ENCODE results near the gene P2RX7. TPM values are rescaled to one million over a fixed set of nuclear protein-coding genes. Genes with fewer than 3 reads are reported as not detected.
A peak's percentile ranks its signal among the peaks of the same experiment; 100 is the strongest.

P2RX7 gene
- total and polyA plus RNA-seq, 9 of the 15 experiments (the other 6 are each of a cell fraction or from before 2014, with no cell fraction given) = 0.04 to 0.65 (median 0.30) TPM

GRCh38 chr12:121124402-121125109 lies 8.1 kb upstream of the P2RX7 start (continued):
- TF ChIP-seq JUNB (CRISPR knock-in tag; conservative IDR thresholded peaks at IDR 0.05) (no peak), ZNF830 (CRISPR knock-in tag; IDR thresholded peaks at IDR 0.05) (no peak), HMG20A (CRISPR knock-in tag; conservative IDR thresholded peaks at IDR 0.05) (no peak), HSF4 (CRISPR knock-in tag; IDR thresholded peaks at IDR 0.05; ENCODE audit: borderline replicate concordance) (no peak), RBM14 (IDR thresholded peaks at IDR 0.05; ENCODE audit: borderline replicate concordance, insufficient read depth, low read depth, low read length) (no peak), HDAC1 (IDR thresholded peaks at IDR 0.05) (no peak), MXI1 (IDR thresholded peaks at IDR 0.05; ENCODE audit: low read depth, low read length) (no peak), PRPF4 (IDR thresholded peaks at IDR 0.05; ENCODE audit: insufficient read depth, low read depth, low read length, poor library complexity, severe bottlenecking) (no peak), HOMEZ (CRISPR knock-in tag; IDR thresholded peaks at IDR 0.05) (no peak), FOSL1 (tag; conservative IDR thresholded peaks at IDR 0.05) (peak; percentile 92), ZNF586 (CRISPR knock-in tag; conservative IDR thresholded peaks at IDR 0.05) (no peak), TEAD4 (IDR thresholded peaks at IDR 0.05; ENCODE audit: low read length) (peak; percentile 36; the same call in 1 of the 2 replicates), TEAD4 (CRISPR knock-in tag; IDR thresholded peaks at IDR 0.05; ENCODE audit: borderline replicate concordance) (no peak), PRDM10 (IDR thresholded peaks at IDR 0.05; ENCODE audit: partially characterized antibody) (no peak), ELF4 (CRISPR knock-in tag; IDR thresholded peaks at IDR 0.05) (0 out of 2 replicates have a peak, but pooled peaks have one; percentile 47), ZNF232 (CRISPR knock-in tag; IDR thresholded peaks at IDR 0.05) (no peak), MAFK (IDR thresholded peaks at IDR 0.05; ENCODE audit: low read length) (no peak)
- TF ChIP-seq, protein P1, sequence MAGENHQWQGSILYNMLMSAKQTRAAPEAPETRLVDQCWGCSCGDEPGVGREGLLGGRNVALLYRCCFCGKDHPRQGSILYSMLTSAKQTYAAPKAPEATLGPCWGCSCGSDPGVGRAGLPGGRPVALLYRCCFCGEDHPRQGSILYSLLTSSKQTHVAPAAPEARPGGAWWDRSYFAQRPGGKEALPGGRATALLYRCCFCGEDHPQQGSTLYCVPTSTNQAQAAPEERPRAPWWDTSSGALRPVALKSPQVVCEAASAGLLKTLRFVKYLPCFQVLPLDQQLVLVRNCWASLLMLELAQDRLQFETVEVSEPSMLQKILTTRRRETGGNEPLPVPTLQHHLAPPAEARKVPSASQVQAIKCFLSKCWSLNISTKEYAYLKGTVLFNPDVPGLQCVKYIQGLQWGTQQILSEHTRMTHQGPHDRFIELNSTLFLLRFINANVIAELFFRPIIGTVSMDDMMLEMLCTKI (IDR thresholded peaks at IDR 0.05; ENCODE audit: partially characterized antibody) = no peak
- TF ChIP-seq, protein P2, sequence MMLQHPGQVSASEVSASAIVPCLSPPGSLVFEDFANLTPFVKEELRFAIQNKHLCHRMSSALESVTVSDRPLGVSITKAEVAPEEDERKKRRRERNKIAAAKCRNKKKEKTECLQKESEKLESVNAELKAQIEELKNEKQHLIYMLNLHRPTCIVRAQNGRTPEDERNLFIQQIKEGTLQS (IDR thresholded peaks at IDR 0.05) = peak; percentile 66; the same call in 1 of the 2 replicates
- TF ChIP-seq, protein P2 (CRISPR knock-in tag; conservative IDR thresholded peaks at IDR 0.05) = no peak
